ENCODE measurements around the gene ENPP7. TPM values are rescaled to one million over a fixed set of nuclear protein-coding genes. Genes with fewer than 3 reads are reported as not detected.

Gene ENPP7, protein sequence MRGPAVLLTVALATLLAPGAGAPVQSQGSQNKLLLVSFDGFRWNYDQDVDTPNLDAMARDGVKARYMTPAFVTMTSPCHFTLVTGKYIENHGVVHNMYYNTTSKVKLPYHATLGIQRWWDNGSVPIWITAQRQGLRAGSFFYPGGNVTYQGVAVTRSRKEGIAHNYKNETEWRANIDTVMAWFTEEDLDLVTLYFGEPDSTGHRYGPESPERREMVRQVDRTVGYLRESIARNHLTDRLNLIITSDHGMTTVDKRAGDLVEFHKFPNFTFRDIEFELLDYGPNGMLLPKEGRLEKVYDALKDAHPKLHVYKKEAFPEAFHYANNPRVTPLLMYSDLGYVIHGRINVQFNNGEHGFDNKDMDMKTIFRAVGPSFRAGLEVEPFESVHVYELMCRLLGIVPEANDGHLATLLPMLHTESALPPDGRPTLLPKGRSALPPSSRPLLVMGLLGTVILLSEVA
- total RNA-seq: not detected

DNA sequence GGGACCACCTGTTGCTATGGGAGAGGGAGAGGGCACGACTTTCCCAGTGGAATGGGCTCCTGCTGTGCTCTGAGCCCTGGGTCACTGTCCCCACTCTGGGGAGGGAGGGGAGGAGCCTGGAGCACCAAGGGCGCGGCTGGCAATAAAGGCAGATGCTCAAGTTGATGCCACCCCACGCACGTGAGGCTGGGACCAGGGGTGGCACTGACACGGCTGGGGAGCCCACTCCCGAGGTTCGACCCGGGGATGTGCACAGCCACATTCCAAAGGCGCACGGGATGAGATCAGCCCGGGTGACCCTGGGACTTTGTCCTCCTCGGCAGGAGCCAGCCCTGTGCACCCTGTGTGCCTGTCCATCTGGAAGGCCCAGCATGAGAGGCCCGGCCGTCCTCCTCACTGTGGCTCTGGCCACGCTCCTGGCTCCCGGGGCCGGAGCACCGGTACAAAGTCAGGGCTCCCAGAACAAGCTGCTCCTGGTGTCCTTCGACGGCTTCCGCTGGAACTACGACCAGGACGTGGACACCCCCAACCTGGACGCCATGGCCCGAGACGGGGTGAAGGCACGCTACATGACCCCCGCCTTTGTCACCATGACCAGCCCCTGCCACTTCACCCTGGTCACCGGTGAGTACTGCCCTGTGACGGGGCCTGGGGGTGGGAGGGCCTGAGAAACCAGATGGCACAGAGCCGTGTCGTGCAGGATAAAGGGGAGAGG lies at the start of gene ENPP7:
Gene ENPP7, plus strand, starts transcription at position 175 of the 715 bp plus-strand sequence. Its CDS starts 197 bp downstream, at position 372.
- TF ChIP-seq, protein P1, sequence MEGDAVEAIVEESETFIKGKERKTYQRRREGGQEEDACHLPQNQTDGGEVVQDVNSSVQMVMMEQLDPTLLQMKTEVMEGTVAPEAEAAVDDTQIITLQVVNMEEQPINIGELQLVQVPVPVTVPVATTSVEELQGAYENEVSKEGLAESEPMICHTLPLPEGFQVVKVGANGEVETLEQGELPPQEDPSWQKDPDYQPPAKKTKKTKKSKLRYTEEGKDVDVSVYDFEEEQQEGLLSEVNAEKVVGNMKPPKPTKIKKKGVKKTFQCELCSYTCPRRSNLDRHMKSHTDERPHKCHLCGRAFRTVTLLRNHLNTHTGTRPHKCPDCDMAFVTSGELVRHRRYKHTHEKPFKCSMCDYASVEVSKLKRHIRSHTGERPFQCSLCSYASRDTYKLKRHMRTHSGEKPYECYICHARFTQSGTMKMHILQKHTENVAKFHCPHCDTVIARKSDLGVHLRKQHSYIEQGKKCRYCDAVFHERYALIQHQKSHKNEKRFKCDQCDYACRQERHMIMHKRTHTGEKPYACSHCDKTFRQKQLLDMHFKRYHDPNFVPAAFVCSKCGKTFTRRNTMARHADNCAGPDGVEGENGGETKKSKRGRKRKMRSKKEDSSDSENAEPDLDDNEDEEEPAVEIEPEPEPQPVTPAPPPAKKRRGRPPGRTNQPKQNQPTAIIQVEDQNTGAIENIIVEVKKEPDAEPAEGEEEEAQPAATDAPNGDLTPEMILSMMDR (IDR thresholded peaks at IDR 0.05): no peak
- ATAC-seq (ENCODE audit: low FRiP score) (no peak), DNase-seq (ENCODE audit: low spot score) (no peak)

DNA sequence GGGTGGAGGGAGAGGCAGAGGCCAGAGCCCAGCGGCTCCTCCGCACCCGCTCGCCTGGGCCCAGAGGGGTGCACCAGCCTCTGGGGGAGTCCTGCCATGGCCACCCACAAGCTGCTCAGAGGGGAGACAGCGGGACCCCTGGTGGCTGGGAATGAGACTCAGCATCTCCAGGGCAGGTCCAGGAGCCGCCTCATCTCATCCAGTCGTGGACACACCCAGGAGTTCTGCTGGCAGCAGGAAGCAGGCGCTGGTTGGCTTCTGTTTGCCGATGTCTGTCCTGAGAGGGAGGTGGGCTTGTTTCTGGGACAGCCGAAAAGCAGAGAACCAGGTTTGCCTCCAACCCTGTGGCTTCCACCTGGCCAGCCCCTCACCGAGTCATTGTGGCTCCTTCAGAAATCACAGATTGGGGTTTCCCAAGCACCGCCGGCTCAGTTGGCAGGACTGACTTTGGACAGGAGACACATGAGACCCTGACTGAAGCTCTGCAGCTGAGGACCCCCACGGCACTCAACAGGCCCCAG lies 49.6 kb upstream of the ENPP7 start:
- TF ChIP-seq, protein P1 (IDR thresholded peaks at IDR 0.05): no peak
- no peak for ATAC-seq (ENCODE audit: low FRiP score)
- no peak for DNase-seq (ENCODE audit: low spot score)

DNA sequence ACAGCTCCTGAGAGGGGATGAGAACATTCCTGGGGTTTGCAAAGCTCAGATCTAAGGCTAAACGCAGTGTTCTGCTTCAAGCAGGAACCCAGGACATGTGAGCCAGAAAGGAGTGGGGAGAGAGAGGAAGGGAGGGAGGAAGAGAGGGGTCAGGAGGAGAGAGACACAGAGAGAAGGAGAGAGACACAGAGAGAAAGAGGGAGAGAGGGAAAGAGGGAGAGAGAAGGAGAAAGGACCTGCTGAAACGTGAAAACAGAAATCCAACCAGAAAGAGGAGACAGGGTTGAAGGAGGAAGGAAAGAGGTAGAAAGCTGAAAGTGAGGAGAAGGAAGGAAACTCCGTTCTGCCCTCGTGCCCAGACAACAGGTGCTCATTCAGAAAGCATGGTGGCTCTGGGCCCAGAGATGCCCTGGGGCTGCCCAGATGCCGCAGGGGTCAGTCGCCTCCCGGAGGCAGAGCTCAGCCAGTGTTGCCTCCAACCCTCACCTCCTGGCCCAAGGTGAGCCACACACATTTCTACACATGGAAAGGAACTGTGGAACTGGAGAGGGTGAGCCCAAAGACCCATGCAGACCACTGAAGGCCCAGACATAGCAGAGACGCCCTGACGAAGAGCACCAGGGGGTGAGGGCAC lies 49.0 kb upstream of the ENPP7 start:
- no peak for ATAC-seq (ENCODE audit: low FRiP score)
- DNase-seq (ENCODE audit: low spot score): no peak
- TF ChIP-seq, protein P1 (IDR thresholded peaks at IDR 0.05): no peak

DNA sequence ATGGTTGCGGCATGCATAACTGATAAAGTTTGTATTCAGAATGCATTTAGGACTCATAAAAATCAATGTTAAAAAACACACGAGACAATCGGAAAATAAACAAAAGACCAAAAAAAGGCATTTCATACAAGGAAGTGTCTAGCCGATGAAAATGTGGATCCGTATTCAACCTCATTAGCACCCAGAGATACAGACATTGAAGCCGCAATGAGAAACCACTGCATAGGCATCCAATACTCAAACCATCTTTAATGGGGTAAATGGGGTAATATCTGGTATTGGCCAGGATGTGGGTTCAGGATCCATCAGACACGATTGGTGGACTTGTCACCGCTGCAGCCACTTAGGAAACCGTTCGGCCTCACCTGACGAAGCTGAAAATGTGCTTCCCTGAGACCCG lies 47.4 kb upstream of the ENPP7 start:
- no peak for ATAC-seq (ENCODE audit: low FRiP score)
- TF ChIP-seq, protein P1 (IDR thresholded peaks at IDR 0.05): no peak

DNA sequence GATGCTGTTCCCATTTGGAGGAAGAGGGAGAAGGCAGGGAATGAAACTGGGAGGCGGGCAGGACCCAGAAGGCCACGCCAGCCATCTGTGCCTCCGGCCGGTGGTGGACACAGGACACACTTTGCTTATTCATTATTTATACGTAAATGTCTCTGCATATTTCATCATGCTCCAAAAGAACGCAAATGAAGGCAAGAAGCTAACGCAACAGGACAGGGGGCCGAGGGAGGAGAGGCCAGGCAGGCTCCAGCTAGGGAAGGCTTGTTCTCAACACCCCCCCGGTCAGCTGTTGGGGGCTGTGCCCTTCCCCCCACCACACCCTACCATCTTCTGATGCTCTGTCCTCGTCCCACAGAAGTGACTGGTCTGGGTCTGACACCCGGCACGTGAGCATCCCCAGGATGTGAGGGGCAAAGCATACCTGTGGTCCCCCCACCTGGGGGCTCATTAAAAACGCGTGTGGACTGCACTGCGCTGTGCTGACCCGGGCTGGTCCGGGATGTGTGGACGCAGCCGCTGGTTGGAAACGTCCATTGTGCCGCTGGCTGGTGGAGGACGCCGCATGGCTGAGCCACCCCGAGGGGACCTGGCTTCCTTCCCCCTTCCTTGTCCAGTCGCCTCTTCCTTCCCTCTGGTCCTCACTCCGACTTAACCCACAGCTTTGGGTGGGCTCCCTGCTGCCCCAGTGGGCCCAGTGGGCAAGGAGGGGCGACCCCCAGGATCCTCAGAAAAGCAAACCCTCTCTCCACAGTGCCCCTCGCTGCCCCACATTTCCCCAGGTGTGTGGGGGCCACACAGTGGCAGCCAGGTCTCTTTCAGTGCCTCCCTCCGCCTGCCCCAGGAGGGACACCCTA lies 46.4 kb upstream of the ENPP7 start:
- DNase-seq (ENCODE audit: low spot score) (no peak), ATAC-seq (ENCODE audit: low FRiP score) (no peak)
- TF ChIP-seq, protein P1 (IDR thresholded peaks at IDR 0.05): no peak

More for the DNA sequence above, 47.4 kb upstream of the ENPP7 start:
- DNase-seq (ENCODE audit: low spot score): no peak

DNA sequence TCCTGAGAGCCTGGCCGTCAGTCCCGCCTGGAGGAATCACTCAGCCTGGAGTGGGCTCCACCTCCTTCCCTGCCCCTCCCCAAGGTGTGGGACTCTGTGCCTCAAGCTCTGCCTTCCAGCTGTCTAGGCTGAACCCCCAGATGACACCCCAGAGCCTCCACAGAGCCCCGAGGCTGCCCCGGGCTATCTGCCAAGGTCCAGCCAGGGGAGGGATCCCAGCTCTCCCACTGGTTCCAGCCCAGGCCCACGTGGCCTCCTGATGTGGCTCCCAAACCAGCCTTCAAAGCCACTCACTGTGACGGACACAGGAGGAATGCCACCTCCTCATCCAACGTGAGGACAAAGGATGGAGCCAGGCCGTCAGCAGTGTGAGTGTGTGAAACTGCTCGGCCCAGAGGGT lies 45.6 kb upstream of the ENPP7 start:
- TF ChIP-seq, protein P1 (IDR thresholded peaks at IDR 0.05): no peak
- no peak for DNase-seq (ENCODE audit: low spot score)
- no peak for ATAC-seq (ENCODE audit: low FRiP score)

Data from omental fat pad (tissue), 4 donors.